GM21360 (cell line): ENCODE results near the gene MAPKAPK3.
A peak's percentile ranks its signal among the peaks of the same experiment; 100 is the strongest.

Source experiments
- ATAC-seq: cut with Tn5 transposase; IDR thresholded peaks from one replicate; pipeline ENCODE4 v1.9.1; 2021; ENCODE audit warnings: mild to moderate bottlenecking, moderate library complexity; ENCODE audit not compliant: unreplicated experiment

MAPKAPK3 gene

DNA sequence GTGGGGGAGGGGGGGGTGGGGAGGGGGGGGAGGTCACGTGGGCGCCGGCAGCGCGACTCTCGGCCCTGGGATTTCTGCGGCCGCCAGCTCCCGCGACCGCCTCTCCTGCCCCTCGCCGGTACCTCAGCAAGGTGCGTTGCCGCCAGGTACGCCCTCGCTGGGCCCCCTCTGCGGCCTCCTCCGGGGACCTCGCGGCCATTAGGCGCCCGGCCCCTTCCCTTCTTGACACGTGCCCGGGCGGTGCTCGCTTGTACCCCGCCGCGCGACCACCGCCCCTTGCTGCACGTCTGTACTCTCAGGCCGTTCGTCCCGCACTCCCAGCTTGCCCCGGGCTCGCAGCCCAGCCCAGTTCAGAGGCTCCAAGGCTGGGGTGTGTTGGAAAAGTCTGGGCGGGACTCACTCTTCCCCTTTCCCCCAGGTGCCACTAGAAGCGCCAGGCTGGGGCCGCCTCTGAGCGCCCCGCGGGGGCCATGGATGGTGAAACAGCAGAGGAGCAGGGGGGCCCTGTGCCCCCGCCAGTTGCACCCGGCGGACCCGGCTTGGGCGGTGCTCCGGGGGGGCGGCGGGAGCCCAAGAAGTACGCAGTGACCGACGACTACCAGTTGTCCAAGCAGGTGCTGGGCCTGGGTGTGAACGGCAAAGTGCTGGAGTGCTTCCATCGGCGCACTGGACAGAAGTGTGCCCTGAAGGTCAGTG, at the start of gene MAPKAPK3:
TSS of gene MAPKAPK3 (plus strand) at position 56 of the 696 bp plus-strand sequence. CDS start at position 471, 415 bp downstream.
- ATAC-seq: peak; percentile 16

GRCh38 chr3:50567386-50568167, 49.4 kb upstream of the MAPKAPK3 start, which contains the start of gene C3orf18:
C3orf18 (minus strand) TSS chr3:50567747; CDS start chr3:50565699, 2,048 bp downstream.
- peak; percentile 76 for ATAC-seq

- ATAC-seq: peak; percentile 53
Measured at GRCh38 chr3:50568947-50569749, 47.8 kb upstream of the MAPKAPK3 start, which contains the start of gene HEMK1. HEMK1 (plus strand) TSS chr3:50569522; CDS start chr3:50571105, 1,583 bp downstream.

DNA sequence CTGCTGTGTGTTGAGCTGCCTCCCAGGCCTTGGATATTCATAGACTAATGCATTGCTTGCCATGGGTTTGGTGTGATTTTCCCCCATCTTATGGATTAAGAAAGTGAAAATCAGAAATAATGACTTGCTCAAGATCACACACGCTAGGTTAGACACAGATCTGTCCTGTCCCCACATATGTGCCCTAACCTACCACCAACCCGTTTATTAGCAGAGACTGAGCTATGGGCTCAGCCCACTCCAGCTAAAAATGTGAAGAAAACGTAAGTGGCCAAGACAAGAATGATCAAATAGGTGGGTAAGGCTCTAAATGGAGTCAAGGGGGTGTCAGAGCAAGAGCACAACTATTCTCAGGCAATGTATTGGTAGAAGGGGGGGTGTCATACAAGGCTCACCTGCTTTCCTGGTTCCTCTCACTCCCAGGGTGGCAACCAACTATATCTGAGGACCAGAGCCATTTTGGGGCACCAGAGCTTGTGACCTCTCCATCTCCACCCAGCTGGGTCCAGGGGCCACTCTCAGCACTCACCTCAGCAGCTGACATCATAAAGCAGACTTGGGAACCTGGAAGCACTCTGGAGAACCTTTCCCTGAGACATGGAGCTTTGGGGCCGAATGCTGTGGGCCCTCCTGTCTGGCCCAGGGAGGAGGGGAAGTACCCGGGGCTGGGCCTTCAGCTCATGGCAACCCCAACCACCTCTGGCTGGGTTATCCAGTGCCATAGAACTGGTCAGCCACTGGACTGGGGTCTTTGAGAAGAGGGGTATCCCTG, 46.3 kb upstream of the MAPKAPK3 start:
- no peak for ATAC-seq

DNA sequence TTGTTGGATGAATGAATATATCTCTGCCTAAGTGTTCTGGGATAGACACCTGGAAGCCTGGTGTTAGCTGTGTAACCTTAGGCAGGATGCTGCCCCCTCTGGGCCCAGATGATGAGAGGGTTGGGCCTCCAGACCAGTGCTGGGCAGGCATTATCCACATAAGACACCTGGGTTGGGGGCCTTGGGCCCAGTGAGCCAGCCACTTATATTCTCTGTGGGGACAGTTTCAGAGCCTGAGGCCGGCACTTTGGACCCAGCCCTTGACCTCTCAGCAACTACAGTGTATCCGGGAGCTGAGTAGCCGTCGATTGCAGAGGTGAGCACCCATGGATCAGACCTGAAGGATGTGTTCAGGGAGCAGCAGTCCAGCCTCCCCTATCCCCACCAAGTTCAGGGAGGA, 45.5 kb upstream of the MAPKAPK3 start:
- no peak for ATAC-seq

DNA sequence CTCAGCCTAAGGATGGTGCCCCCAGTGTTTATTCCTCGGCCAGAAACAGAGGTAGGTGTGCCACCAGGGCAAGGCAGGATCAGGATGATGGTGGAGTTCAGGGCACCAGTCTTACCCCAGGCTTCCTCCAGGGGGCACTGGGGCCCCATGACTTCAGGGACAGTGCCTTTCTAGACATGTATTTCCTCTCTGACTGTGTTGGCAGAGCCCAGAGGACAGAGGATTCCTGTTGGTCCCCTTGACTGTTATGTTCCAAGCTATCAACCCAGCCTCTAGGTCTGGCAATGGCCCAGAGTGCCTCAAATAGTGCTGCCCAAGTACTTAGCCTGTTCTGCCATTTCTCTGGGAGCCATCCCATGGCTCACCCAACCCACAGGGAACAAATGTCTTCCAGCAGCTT, 44.8 kb upstream of the MAPKAPK3 start:
- ATAC-seq: no peak

DNA sequence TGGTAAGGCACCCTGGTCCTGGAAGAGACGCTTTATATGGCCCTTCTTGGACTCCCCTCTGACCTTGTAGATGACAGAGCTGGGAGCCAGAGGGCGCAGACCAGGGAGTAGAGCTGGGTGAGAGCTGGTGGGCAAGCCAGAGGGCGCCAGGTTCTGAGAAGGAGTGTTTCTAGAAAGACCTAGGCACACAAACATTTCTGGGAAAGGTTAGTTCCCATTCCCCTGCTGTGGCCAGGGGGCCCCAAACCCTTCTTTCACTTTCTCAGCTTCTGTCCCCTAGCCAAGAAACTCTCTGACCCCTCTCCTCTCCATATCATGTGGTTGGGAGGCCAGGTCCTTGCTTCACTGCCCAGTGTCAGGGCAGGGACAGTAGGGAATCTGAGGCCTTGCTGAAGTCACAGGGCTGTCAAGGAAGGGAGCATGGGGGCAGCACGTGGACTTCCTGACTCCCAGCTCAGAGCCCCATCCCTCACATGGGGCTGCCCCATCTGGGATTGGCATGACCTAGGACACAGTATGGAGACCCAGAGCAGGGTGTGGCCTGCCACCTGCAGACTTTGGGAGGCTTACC, 44.1 kb upstream of the MAPKAPK3 start:
- no peak for ATAC-seq

GRCh38 chr3:50573566-50574443, 43.1 kb upstream of the MAPKAPK3 start:
- no peak for ATAC-seq

GRCh38 chr3:50574444-50574831, 42.5 kb upstream of the MAPKAPK3 start:
- no peak for ATAC-seq

DNA sequence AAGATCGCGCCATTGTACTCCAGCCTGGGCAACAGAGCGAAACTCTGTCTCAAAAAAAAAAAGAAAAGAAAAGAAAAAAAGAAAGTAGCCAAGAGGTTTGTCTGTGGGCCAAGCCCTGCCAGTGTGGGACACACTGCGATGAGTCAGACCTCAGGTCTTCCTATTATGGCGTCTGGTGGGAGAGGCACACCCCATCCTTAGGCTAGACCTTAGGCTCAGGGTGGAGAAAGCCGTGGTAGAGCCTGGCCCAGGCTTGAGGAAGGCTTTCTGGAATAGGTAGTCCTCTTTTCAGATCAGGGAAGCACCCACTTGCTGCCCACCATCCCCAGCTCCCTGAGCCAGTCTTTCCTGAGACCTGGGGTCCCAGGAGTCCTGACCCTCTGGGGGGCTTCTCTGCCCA, 41.6 kb upstream of the MAPKAPK3 start:
- ATAC-seq: no peak

DNA sequence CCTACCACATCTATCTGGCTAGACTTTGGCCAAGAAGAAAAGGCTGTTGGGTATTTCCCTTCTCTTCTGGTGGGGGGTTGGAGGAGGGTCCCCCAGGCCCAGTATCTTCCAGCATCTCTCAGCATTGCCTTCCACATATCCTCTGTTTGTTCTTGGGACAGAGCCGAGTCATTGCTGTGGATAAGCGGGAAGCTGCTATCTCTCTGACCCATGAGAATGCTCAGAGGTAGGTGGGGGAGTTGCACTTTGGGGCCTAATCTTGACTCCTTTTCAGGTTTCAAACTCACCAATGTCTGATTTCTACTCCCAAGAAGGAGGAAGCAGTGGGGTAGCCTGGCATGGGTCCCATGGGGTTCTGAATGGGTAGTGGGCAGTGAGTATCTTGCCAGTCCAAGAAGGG, 39.6 kb upstream of the MAPKAPK3 start:
- ATAC-seq: no peak

GRCh38 chr3:50580683-50581458, 36.1 kb upstream of the MAPKAPK3 start:
- ATAC-seq: no peak

GRCh38 chr3:50581459-50581842, 35.5 kb upstream of the MAPKAPK3 start:
- ATAC-seq: no peak

DNA sequence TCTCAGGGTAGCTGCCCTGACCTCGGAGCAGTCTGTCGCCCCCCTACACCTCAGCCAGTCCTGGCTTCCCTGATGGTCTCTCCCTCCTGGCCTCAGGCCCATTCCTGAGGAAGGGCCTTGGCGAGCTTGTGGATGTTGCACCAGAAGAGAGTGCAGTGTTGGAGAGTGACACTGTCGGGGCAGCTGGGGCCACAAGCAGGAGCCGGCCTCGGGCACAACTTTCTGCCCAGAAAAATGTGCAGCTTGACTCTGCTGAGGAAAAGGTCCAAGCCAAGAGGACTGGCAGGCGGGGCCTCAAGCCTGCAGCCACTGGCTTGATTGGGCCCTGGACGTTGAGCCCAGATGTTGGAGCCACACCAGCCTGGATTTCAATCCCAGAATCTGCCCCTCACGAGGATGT, 34.9 kb upstream of the MAPKAPK3 start:
- no peak for ATAC-seq

- ATAC-seq: no peak
Measured at GRCh38 chr3:50583897-50584296, 33.1 kb upstream of the MAPKAPK3 start.

- no peak for ATAC-seq
Measured at GRCh38 chr3:50584391-50584790, 32.6 kb upstream of the MAPKAPK3 start.

DNA sequence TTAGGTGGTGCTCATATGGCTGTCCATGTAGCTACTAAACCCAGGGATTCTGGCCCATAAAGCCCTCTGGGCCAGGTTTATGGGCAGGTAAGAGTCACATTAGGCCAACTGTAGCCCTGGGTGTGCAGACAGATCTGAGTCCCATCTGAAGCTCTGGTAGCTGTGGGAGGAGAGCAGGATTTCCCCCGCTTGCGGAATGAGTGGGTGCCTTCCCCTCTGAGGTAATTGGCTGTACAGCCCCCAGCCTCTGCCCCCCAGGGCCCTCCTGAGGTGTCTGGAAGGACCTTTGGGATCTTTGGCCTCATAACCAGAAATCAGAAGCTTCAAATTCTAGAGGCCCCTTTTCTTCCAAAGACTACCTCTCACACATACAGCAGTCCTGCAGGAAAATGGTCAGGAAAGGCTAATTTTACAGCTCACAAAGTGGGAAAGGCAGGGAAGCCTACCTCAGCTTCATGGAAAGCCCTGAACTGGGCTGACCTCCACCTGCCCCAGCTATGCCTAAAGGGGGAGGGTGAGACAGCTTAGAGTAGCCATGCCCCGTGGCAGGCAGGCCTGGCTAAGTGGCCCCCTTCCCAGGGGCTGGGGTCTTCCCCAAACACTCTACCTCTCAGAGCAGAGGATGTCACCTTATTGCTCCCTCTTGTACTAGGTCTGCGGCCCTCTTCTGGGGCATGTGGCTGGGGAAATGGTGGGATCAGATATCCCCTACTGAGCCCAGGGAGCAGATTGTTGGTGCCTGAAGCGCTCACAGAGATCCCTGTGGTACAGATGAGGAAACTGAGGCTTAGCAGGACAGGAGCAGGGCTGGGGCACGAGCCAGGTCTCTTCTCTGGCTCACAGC, 30.8 kb upstream of the MAPKAPK3 start:
- no peak for ATAC-seq

GRCh38 chr3:50586763-50587070, 30.2 kb upstream of the MAPKAPK3 start:
- ATAC-seq: no peak
